Ishikawa (cell line): ENCODE measurements around the gene CAMTA2.
A peak's percentile ranks its signal among the peaks of the same experiment; 100 is the strongest.

Experiments used
- CEBPB ChIP-seq: IDR thresholded peaks from 2 replicates; pipeline ENCODE4 v1.6.1; 2012
- CREB1 ChIP-seq: IDR thresholded peaks from 2 replicates; pipeline ENCODE4 v1.6.1; 2012; ENCODE audit warnings: low read depth
- EGR1 ChIP-seq: IDR thresholded peaks from 2 replicates; pipeline ENCODE4 v1.6.1; 2012
- EP300 ChIP-seq: IDR thresholded peaks from 2 replicates; pipeline ENCODE4 v1.6.1; 2012; ENCODE audit warnings: borderline replicate concordance
- FOXM1 ChIP-seq: IDR thresholded peaks from 2 replicates; pipeline ENCODE4 v1.6.1; 2012; ENCODE audit warnings: low read depth, borderline replicate concordance
- NFIC ChIP-seq: IDR thresholded peaks from 2 replicates; pipeline ENCODE4 v1.6.1; 2012
- RAD21 ChIP-seq: IDR thresholded peaks from 2 replicates; pipeline ENCODE4 v1.6.1; 2012; ENCODE audit warnings: low read depth
- TAF1 ChIP-seq: IDR thresholded peaks from 2 replicates; pipeline ENCODE4 v1.6.1; 2012; ENCODE audit warnings: low read depth, mild to moderate bottlenecking
- TCF12 ChIP-seq: IDR thresholded peaks from 2 replicates; pipeline ENCODE4 v1.6.1; 2012; ENCODE audit warnings: low read depth
- TEAD4 ChIP-seq: IDR thresholded peaks from 2 replicates; pipeline ENCODE4 v1.6.1; 2012
- YY1 ChIP-seq: IDR thresholded peaks from 2 replicates; pipeline ENCODE4 v1.6.1; 2012; ENCODE audit warnings: low read depth
- ZBTB7A ChIP-seq: IDR thresholded peaks from 2 replicates; pipeline ENCODE4 v1.6.1; 2012; ENCODE audit warnings: low read depth
- TF ChIP-seq, protein P1 (sequence below): IDR thresholded peaks from 2 replicates; pipeline ENCODE4 v1.6.1; 2012; ENCODE audit warnings: low read depth, mild to moderate bottlenecking
- TF ChIP-seq, protein P2 (sequence below): IDR thresholded peaks from 2 replicates; pipeline ENCODE4 v1.6.1; 2012
- TF ChIP-seq, protein P3 (sequence below): IDR thresholded peaks from 2 replicates; pipeline ENCODE4 v1.6.1; 2012

The CAMTA2 gene

DNA sequence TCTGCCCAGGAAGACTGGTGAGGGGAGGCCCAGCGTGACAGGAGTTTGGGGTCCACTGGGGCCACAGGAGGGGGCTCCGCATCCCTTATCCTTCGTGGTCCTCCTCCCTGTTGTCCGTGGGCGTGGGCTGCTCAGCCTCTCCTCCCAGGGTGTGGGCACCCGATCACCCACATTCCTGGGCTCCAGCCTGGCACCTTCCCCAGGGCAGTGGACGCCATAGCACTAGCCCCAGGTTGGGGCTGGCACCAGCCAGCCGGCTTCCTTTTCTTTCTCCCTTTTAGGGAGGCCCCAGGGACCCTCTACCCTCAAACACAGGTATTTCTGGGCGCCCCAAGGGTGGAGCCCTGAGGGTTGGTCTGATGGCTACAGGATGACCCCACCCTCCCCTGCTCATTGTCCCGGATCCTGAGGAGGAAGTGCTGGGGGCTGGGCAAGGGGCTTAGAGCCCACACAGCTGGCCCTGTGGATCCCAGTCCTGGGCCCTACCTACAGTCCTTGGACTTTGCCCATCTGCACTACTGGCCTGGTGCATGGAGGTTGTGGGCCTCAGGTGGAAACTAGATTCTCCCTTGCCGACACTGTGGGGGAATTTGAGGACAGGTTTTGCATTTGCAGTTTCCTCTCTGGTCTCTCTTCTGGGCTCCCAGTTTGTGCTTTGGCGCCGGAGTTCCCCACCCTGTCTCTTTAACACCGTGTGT, 11.4 kb upstream of the CAMTA2 start:
- TF ChIP-seq, protein P1, sequence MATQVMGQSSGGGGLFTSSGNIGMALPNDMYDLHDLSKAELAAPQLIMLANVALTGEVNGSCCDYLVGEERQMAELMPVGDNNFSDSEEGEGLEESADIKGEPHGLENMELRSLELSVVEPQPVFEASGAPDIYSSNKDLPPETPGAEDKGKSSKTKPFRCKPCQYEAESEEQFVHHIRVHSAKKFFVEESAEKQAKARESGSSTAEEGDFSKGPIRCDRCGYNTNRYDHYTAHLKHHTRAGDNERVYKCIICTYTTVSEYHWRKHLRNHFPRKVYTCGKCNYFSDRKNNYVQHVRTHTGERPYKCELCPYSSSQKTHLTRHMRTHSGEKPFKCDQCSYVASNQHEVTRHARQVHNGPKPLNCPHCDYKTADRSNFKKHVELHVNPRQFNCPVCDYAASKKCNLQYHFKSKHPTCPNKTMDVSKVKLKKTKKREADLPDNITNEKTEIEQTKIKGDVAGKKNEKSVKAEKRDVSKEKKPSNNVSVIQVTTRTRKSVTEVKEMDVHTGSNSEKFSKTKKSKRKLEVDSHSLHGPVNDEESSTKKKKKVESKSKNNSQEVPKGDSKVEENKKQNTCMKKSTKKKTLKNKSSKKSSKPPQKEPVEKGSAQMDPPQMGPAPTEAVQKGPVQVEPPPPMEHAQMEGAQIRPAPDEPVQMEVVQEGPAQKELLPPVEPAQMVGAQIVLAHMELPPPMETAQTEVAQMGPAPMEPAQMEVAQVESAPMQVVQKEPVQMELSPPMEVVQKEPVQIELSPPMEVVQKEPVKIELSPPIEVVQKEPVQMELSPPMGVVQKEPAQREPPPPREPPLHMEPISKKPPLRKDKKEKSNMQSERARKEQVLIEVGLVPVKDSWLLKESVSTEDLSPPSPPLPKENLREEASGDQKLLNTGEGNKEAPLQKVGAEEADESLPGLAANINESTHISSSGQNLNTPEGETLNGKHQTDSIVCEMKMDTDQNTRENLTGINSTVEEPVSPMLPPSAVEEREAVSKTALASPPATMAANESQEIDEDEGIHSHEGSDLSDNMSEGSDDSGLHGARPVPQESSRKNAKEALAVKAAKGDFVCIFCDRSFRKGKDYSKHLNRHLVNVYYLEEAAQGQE: no peak
- TF ChIP-seq, protein P2, sequence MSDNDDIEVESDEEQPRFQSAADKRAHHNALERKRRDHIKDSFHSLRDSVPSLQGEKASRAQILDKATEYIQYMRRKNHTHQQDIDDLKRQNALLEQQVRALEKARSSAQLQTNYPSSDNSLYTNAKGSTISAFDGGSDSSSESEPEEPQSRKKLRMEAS: 0 out of 2 replicates have a peak, but pooled peaks have one; percentile 12
- TF ChIP-seq CEBPB (no peak), TCF12 (no peak), TEAD4 (peak; percentile 53; the same call in 1 of the 2 replicates), NFIC (no peak), CREB1 (no peak), TAF1 (no peak; the same call in 1 of the 2 replicates), EP300 (no peak), YY1 (no peak), EGR1 (no peak), ZBTB7A (peak; percentile 38; the same call in 1 of the 2 replicates), RAD21 (no peak)
- TF ChIP-seq, protein P3, sequence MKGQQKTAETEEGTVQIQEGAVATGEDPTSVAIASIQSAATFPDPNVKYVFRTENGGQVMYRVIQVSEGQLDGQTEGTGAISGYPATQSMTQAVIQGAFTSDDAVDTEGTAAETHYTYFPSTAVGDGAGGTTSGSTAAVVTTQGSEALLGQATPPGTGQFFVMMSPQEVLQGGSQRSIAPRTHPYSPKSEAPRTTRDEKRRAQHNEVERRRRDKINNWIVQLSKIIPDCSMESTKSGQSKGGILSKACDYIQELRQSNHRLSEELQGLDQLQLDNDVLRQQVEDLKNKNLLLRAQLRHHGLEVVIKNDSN: no peak

DNA sequence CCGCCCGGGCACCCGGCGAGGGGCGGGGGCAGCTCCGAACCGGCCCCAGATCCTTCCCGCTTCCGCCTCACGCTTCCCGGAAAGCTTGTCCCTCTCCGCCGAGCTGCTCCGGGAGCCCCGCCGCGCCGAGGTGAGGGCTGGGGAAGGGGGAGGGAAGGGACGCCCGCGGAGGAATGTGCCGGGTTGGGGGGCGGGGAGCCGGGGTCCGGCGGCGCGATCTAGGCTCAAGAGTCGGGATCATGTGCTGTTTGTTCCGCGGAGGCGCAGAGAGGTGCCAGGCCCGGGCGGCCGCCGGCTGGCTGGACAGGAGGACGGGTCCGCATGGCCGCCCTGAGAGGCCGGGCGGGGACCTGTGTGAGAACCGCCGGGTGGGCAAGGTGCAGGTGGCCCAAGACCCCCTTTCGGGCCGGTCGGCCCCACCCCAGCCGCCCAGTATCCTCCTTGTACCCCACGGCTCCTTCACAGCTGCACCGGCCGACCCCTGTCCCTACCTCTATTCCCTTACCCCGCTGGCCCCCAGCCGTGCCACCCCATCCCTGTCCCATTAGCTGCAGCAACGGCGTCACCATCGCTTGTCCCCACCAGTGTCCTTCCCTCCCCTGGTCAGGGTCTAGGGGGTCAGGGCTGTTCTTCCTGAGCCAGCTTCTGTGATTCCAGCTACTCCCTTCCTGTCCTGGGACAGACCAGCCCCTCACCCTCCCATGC, 10.7 kb upstream of the CAMTA2 start:
- TF ChIP-seq TEAD4: peak; percentile 54; the same call in 1 of the 2 replicates
- TF ChIP-seq ZBTB7A: peak; percentile 59; the same call in 1 of the 2 replicates
- no peak for TF ChIP-seq FOXM1

DNA sequence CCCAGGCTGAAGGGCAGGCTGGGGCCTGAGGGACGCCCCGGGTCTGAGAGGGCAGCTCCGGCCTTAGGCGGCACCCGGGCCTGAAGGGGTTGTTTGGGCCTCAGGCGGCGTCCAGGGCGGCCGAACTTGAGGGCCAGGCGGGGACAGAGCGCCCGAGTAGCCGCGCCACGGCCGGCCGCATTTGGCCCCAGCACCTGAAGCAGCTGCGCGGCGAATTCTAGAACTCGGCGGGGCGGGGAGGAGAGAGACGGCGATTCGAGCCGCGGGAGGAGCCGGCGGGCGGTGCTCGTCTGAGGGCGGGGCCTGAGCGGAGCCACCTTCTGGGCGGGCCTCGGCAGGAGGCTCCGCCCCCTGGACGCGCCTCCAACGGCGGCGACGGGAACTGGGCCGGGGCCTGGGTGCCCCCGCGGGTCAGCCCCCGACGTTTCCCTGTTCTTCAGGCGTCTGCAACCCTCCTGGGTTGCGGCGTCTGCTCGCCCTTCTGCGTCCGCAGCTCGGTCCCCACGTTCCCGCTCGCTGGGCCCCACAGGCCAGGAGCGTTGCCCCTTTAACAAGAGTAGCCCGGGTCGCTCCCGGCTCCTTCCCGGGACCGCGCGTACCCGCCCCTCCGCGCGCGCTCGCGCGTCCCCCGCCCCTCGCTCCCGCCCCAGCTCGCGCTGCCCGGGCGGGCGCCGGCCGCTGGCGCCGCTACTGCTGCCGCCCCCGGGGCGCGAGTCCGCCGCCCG, 10.0 kb upstream of the CAMTA2 start, which contains the start of the genes INCA1 and KIF1C:
TSS of gene INCA1 (minus strand) at position 221 of the 725 bp plus-strand sequence. CDS start 3,085 bp downstream, outside the sequence.
TSS of gene KIF1C (plus strand) at position 649 of the 725 bp plus-strand sequence. CDS start 2,297 bp downstream, outside the sequence.
- TF ChIP-seq CREB1 (no peak), RAD21 (no peak), YY1 (no peak), ZBTB7A (peak; percentile 72; the same call in 1 of the 2 replicates), NFIC (peak; percentile 40; the same call in 1 of the 2 replicates), TAF1 (peak; percentile 61; the same call in 1 of the 2 replicates), TCF12 (peak; percentile 46; the same call in 1 of the 2 replicates), FOXM1 (no peak), EP300 (no peak), CEBPB (no peak), TEAD4 (no peak), EGR1 (no peak)
- TF ChIP-seq, protein P1: no peak
- TF ChIP-seq, protein P3: no peak
- TF ChIP-seq, protein P2: peak; percentile 49

DNA sequence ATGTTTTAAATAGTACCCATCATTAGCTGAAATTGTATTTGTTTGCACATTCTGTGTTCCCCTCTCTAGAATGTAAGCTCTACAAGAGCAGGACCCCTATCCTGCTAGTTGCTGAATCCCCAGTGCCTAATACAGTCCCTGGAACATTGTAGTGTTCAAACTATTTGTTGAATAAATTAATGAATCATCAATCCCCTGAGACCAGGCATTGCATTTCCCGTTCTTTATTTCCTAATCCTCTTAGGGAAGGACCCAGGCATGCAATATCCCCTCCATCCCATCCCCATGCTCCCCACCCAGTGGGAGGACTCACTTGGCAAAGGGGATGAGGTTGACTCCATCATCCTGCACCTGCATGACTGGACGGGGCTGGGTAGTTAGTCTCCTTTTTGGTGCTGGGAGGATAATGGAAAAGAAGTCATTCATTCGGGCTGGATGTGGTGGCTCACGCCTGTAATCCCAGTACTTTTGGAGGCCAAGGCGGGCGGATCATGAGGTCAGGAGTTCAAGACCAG, 6.7 kb upstream of the CAMTA2 start:
- no peak for TF ChIP-seq RAD21
- TF ChIP-seq CREB1: no peak
- no peak for TF ChIP-seq EP300
- TF ChIP-seq, protein P3: no peak
- no peak for TF ChIP-seq TAF1
- TF ChIP-seq, protein P1: no peak
- TF ChIP-seq TCF12: no peak
- no peak for TF ChIP-seq ZBTB7A
- TF ChIP-seq EGR1: no peak
- TF ChIP-seq CEBPB: no peak
- TF ChIP-seq, protein P2: no peak
- no peak for TF ChIP-seq TEAD4
- no peak for TF ChIP-seq FOXM1
- TF ChIP-seq YY1: no peak
